ENCODE data around the gene SNHG17.
A peak's percentile ranks its signal among the peaks of the same experiment; 100 is the strongest.
"Not testable (repeated sequence)": the region's sequence is repeated elsewhere in the genome, so short reads cannot be mapped to it uniquely, and the experiment has no call there.

Gene SNHG17

GRCh38 chr20:38434770-38435554, at the start of gene SNHG17:
Gene SNHG17, minus strand, starts transcription at chr20:38435328.
- DNase-seq = peak; percentile 81

- no peak for DNase-seq
Measured at GRCh38 chr20:38479596-38479995, 44.5 kb upstream of the SNHG17 start.

GRCh38 chr20:38477747-38478146, 42.6 kb upstream of the SNHG17 start:
- DNase-seq = no peak

- peak; percentile 1 for DNase-seq
Measured at GRCh38 chr20:38473367-38473795, 38.3 kb upstream of the SNHG17 start.

- peak; percentile 94 for DNase-seq
Measured at GRCh38 chr20:38472513-38473366, 37.6 kb upstream of the SNHG17 start, which contains the start of gene RALGAPB. Gene RALGAPB, plus strand, starts transcription at chr20:38472843. Its CDS starts 15,590 bp downstream, at chr20:38488433.

- DNase-seq = peak; percentile 18
Measured at GRCh38 chr20:38471987-38472512, 36.9 kb upstream of the SNHG17 start.

- no peak for DNase-seq
Measured at GRCh38 chr20:38471245-38471644, 36.1 kb upstream of the SNHG17 start.

GRCh38 chr20:38466983-38467382, 31.9 kb upstream of the SNHG17 start:
- no peak for DNase-seq

GRCh38 chr20:38466171-38466570, 31.0 kb upstream of the SNHG17 start:
- no peak for DNase-seq

- not testable (repeated sequence) for DNase-seq
Measured at GRCh38 chr20:38461569-38461968, 26.4 kb upstream of the SNHG17 start.

- DNase-seq = not testable (repeated sequence)
Measured at GRCh38 chr20:38461167-38461566, 26.0 kb upstream of the SNHG17 start.

- DNase-seq = not testable (repeated sequence)
Measured at GRCh38 chr20:38460631-38461030, 25.5 kb upstream of the SNHG17 start.

GRCh38 chr20:38460040-38460623, 25.0 kb upstream of the SNHG17 start:
- peak; percentile 77 for DNase-seq

- no peak for DNase-seq
Measured at GRCh38 chr20:38458314-38458713, 23.2 kb upstream of the SNHG17 start.

GRCh38 chr20:38454556-38455473, 19.7 kb upstream of the SNHG17 start:
- DNase-seq = no peak

- no peak for DNase-seq
Measured at GRCh38 chr20:38453941-38454340, 18.8 kb upstream of the SNHG17 start.

GRCh38 chr20:38452880-38453624, 17.9 kb upstream of the SNHG17 start:
- no peak for DNase-seq

GRCh38 chr20:38450412-38450975, 15.4 kb upstream of the SNHG17 start:
- no peak for DNase-seq

GRCh38 chr20:38449046-38449445, 13.9 kb upstream of the SNHG17 start:
- DNase-seq = no peak

- DNase-seq = no peak
Measured at GRCh38 chr20:38447931-38448675, 13.0 kb upstream of the SNHG17 start.

All from DMS79 treated with DMSO at 0.1 percent for 48 hours (cell line).